Kidney epithelial cell (primary cell): ENCODE measurements around the gene DST. TPM values are rescaled to one million over a fixed set of nuclear protein-coding genes. Genes with fewer than 3 reads are reported as not detected.
A peak's percentile ranks its signal among the peaks of the same experiment; 100 is the strongest.

ENCODE experiments used
- DNase-seq: peaks from one replicate; pipeline ENCODE4 v3.0.0-alpha.2; 2010; ENCODE audit warnings: low read depth
- H3K27me3 ChIP-seq: 2 replicates; pipeline ENCODE4 v1.6.0; 2011; ENCODE audit warnings: low read length; ENCODE audit not compliant: control insufficient read depth, insufficient read depth
- H3K36me3 ChIP-seq: 2 replicates; pipeline ENCODE4 v1.5.1; 2011; ENCODE audit warnings: low read length; ENCODE audit not compliant: control insufficient read depth, insufficient read depth
- H3K4me3 ChIP-seq: 2 replicates; pipeline ENCODE4 v1.5.1; 2011; ENCODE audit warnings: low read depth, mild to moderate bottlenecking, control low read depth, low read length
- CTCF ChIP-seq: IDR thresholded peaks from 2 replicates; pipeline ENCODE4 v1.5.1; 2011; ENCODE audit warnings: mild to moderate bottlenecking, moderate library complexity, low read length, control low read depth, inconsistent platforms; ENCODE audit not compliant: insufficient read depth, poor library complexity, severe bottlenecking
- total RNA-seq: library from RNA; depleted of rRNA; stranded (reverse); fragments of >200 nt; gene quantifications from 2 replicates; pipeline ENCODE4 v1.2.3, GENCODE V29; 2015

Gene DST
- total RNA-seq, 1 donor from 2014 or later, result 91.3 TPM

- peak; percentile 93 for DNase-seq
- peak; percentile 29 for TF ChIP-seq CTCF
- Histone ChIP-seq H3K4me3 (peak overlapping the region; percentile 58), H3K36me3 (no peaks in the 10 kb centered on the region), H3K27me3 (no peaks in the 10 kb centered on the region)
Measured at GRCh38 chr6:56542364-56543331, 100.0 kb downstream of the DST start.

- no peak for TF ChIP-seq CTCF
- Histone ChIP-seq H3K27me3 (no peaks in the 10 kb centered on the region), H3K36me3 (no peaks in the 10 kb centered on the region), H3K4me3 (peak overlapping the region; percentile 58)
- no peak for DNase-seq
Measured at GRCh38 chr6:56541741-56542360, 100.8 kb downstream of the DST start.

DNA sequence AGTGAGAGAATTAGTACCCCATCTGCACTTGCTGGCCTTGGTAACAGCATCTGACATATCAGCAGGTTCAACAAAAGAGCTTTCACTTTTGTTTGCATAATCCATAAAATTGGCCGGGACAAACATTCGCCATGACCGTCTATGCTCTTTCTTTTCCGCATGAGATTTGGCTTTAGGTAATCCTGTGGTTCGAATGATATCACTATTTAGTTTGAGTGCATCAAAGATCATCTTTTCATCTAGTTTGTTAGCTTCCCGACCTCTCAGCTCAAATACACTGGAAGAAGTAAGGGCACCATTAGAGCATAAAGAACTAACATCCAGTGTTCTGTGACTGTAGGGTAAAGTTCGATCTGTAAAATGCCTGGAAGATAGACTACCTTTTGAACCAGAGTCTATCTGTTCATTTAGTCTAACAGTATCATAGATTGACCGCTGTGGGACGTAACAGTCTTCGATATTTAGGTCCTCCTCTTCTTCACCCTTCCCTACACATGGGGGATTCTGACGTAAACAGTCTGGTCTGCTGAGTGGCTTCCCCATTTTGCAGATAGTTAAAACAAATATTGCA is 101.6 kb downstream of the DST start:
- H3K36me3 ChIP-seq, result no peaks in the 10 kb centered on the region
- H3K27me3 ChIP-seq, result no peaks in the 10 kb centered on the region
- peak overlapping the region; percentile 58 for H3K4me3 ChIP-seq
- DNase-seq, result no peak
- TF ChIP-seq CTCF, result no peak

DNA sequence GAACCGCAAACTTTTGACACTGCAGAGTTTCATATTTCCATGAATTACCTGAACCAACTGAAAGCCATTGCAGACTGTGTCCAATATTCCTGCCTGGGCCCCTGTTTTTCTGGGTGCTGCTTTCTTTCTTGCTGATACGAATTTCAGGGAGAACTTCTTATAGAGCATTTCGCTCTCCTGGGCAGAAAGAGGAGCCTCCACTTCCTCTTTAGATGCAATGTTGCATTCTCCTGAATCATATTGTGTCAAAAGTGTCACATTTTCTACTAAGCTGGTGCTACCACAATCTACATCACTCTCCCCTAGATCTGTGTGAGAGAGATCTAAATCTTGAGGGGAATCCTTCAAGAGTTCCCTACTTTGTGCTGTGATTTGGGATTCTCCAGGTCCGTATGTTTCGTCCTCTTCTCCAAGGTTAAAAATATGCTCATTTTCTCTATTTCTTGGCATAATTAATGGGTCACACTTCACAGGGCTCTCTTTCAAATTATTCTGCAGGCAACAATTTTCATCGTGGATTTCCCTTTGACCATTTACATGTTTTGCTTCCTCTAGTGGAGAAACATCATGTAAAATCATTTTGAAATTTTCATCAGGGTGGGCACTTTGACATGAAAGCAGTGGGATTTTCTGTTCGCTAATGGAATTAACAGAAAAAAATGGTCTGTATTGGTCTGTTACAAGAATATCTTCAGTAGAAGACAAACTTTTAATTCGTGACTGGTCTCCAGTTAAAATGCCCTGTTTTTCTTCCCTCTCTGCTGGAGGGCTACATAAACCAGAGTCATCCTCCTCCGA is 102.3 kb downstream of the DST start:
- Histone ChIP-seq H3K4me3 (peak overlapping the region; percentile 58), H3K27me3 (no peaks in the 10 kb centered on the region), H3K36me3 (no peaks in the 10 kb centered on the region)
- TF ChIP-seq CTCF, result no peak
- no peak for DNase-seq

GRCh38 chr6:56539527-56540105 is 103.1 kb downstream of the DST start:
- H3K36me3 ChIP-seq, result no peaks in the 10 kb centered on the region
- no peak for DNase-seq
- H3K4me3 ChIP-seq, result no peak overlapping the region
- no peak for TF ChIP-seq CTCF
- no peaks in the 10 kb centered on the region for H3K27me3 ChIP-seq
